HFFc6 (cell line): ENCODE measurements around the gene MAPRE2. TPM values are rescaled to one million over a fixed set of nuclear protein-coding genes. Genes with fewer than 3 reads are reported as not detected.
A peak's percentile ranks its signal among the peaks of the same experiment; 100 is the strongest.

Source experiments
- DNase-seq: peaks from one replicate; pipeline ENCODE4 v3.0.0-alpha.2; 2018
- H3K27ac Mint-ChIP-seq: 2 replicates; pipeline ENCODE4 v1.8.0; 2020; ENCODE audit warnings: mild to moderate bottlenecking, mixed read lengths
- H3K27me3 Mint-ChIP-seq: 2 replicates; pipeline ENCODE4 v1.8.0; 2021; ENCODE audit warnings: mild to moderate bottlenecking, moderate library complexity, mixed read lengths; ENCODE audit not compliant: insufficient read depth
- H3K36me3 Mint-ChIP-seq: 2 replicates; pipeline ENCODE4 v1.8.0; 2021; ENCODE audit warnings: low read depth, mixed read lengths
- H3K4me1 Mint-ChIP-seq: 2 replicates; pipeline ENCODE4 v1.8.0; 2020; ENCODE audit warnings: low read depth, mixed read lengths
- H3K4me3 Mint-ChIP-seq: 2 replicates; pipeline ENCODE4 v1.8.0; 2020; ENCODE audit warnings: mild to moderate bottlenecking, moderate library complexity, mixed read lengths
- H3K9me3 Mint-ChIP-seq: 2 replicates; pipeline ENCODE4 v1.8.0; 2020; ENCODE audit warnings: mild to moderate bottlenecking, mixed read lengths
- CTCF ChIP-seq: fragments of 200-600 bp; sonication (generic); IDR thresholded peaks from 2 replicates; pipeline ENCODE4 v1.5.0; 2021; ENCODE audit warnings: antibody characterized with exemption, mild to moderate bottlenecking
- total RNA-seq, 6 experiments: library from RNA; stranded (reverse); fragmentation: NEBNext Ultra II Directional; extraction: Animal tissue kit (Norgen Biotek cat#: 25700); gene quantifications; 2 replicates in 1 of 6; 3 replicates in 5 of 6; pipeline ENCODE4 v1.2.3, GENCODE V29; 2021

The MAPRE2 gene
- total RNA-seq, 6 experiments from 2014 or later = 22.4 to 39.1 (median 24.4) TPM

GRCh38 chr18:35116784-35117318 lies 75.6 kb downstream of the MAPRE2 start:
- Mint-ChIP-seq H3K4me3 (no peak overlapping the region), H3K4me1 (peaks cover 23% of the 10 kb centered on the region), H3K36me3 (no peaks in the 10 kb centered on the region), H3K27me3 (no peaks in the 10 kb centered on the region), H3K27ac (no peak overlapping the region), H3K9me3 (no peaks in the 10 kb centered on the region; the same call in 1 of the 2 replicates)
- no peak for DNase-seq
- no peak for TF ChIP-seq CTCF

- peaks cover 23% of the 10 kb centered on the region for H3K4me1 Mint-ChIP-seq
- H3K4me3 Mint-ChIP-seq = no peak overlapping the region; the same call in 1 of the 2 replicates
- H3K27ac Mint-ChIP-seq = peak overlapping the region; percentile 65
- no peak for TF ChIP-seq CTCF
- H3K27me3 Mint-ChIP-seq = no peaks in the 10 kb centered on the region
- no peaks in the 10 kb centered on the region; the same call in 1 of the 2 replicates for H3K9me3 Mint-ChIP-seq
- H3K36me3 Mint-ChIP-seq = no peaks in the 10 kb centered on the region
- DNase-seq = no peak
Observed at GRCh38 chr18:35117372-35117771, 76.2 kb downstream of the MAPRE2 start.

- DNase-seq = peak; percentile 60
- no peak for TF ChIP-seq CTCF
- no peaks in the 10 kb centered on the region for H3K36me3 Mint-ChIP-seq
- H3K9me3 Mint-ChIP-seq = no peaks in the 10 kb centered on the region; the same call in 1 of the 2 replicates
- H3K4me3 Mint-ChIP-seq = no peak overlapping the region
- H3K27ac Mint-ChIP-seq = peak overlapping the region; percentile 65
- peaks cover 23% of the 10 kb centered on the region for H3K4me1 Mint-ChIP-seq
- H3K27me3 Mint-ChIP-seq = no peaks in the 10 kb centered on the region
Observed at GRCh38 chr18:35117951-35118411, 76.8 kb downstream of the MAPRE2 start.

GRCh38 chr18:35118641-35119040 lies 77.4 kb downstream of the MAPRE2 start:
- H3K4me1 Mint-ChIP-seq = peaks cover 23% of the 10 kb centered on the region
- H3K4me3 Mint-ChIP-seq = no peak overlapping the region
- H3K9me3 Mint-ChIP-seq = no peaks in the 10 kb centered on the region; the same call in 1 of the 2 replicates
- no peak for DNase-seq
- TF ChIP-seq CTCF = no peak
- H3K36me3 Mint-ChIP-seq = no peaks in the 10 kb centered on the region
- no peak overlapping the region; the same call in 1 of the 2 replicates for H3K27ac Mint-ChIP-seq
- H3K27me3 Mint-ChIP-seq = no peaks in the 10 kb centered on the region

GRCh38 chr18:35121038-35121437 lies 79.8 kb downstream of the MAPRE2 start:
- Mint-ChIP-seq H3K4me3 (no peak overlapping the region), H3K9me3 (no peaks in the 10 kb centered on the region; the same call in 1 of the 2 replicates), H3K4me1 (peaks cover 23% of the 10 kb centered on the region), H3K27me3 (no peaks in the 10 kb centered on the region), H3K27ac (no peak overlapping the region), H3K36me3 (no peaks in the 10 kb centered on the region)
- no peak for TF ChIP-seq CTCF
- no peak for DNase-seq
